Liver (tissue), 9 donors: ENCODE data around the gene AQP9. TPM values are rescaled to one million over a fixed set of nuclear protein-coding genes. Genes with fewer than 3 reads are reported as not detected.

ENCODE experiments used
- DNase-seq: peaks from one replicate; pipeline ENCODE4 v3.0.0-alpha.2; 2017; ENCODE audit warnings: low spot score
- H3K27ac ChIP-seq, 2 donors: one replicate each; pipeline ENCODE4 v1.7.0; 2013; ENCODE audit warnings: inconsistent platforms in 2 of 2, low read length in 2 of 2, control low read depth in 1 of 2, low read depth in 1 of 2, mild to moderate bottlenecking in 1 of 2
- H3K27me3 ChIP-seq, 4 donors: one replicate each; pipeline versions ENCODE4 v1.6.1 to v1.7.0; 2013; ENCODE audit warnings: low read length in 3 of 4, inconsistent platforms in 1 of 4, mild to moderate bottlenecking in 1 of 4, moderate library complexity in 1 of 4; ENCODE audit not compliant: control insufficient read depth in 4 of 4, insufficient read depth in 4 of 4
- H3K36me3 ChIP-seq, 4 donors: one replicate each; pipeline versions ENCODE4 v1.6.1 to v1.7.0; 2013; ENCODE audit warnings: low read length in 3 of 4, mild to moderate bottlenecking in 3 of 4, low read depth in 1 of 4, moderate library complexity in 1 of 4; ENCODE audit not compliant: control insufficient read depth in 4 of 4, insufficient read depth in 3 of 4
- H3K4me1 ChIP-seq, 4 donors: one replicate each; pipeline versions ENCODE4 v1.6.1 to v1.7.0; 2013; ENCODE audit warnings: low read length in 3 of 4, mild to moderate bottlenecking in 3 of 4, moderate library complexity in 1 of 4; ENCODE audit not compliant: control insufficient read depth in 4 of 4, insufficient read depth in 4 of 4
- H3K4me3 ChIP-seq, 3 donors: one replicate each; pipeline versions ENCODE4 v1.6.1 to v1.7.0; 2013; ENCODE audit warnings: low read length in 3 of 3, control low read depth in 1 of 3, low read depth in 1 of 3, mild to moderate bottlenecking in 1 of 3
- H3K9ac ChIP-seq, 2 donors: one replicate each; pipeline ENCODE4 v1.7.0; 2013; ENCODE audit warnings: low read length in 2 of 2, mild to moderate bottlenecking in 2 of 2, moderate library complexity in 2 of 2, control low read depth in 1 of 2, low read depth in 1 of 2
- H3K9me3 ChIP-seq, 4 donors: one replicate each; pipeline versions ENCODE4 v1.6.1 to v1.7.0; 2013; ENCODE audit warnings: low read length in 3 of 4; ENCODE audit not compliant: control insufficient read depth in 4 of 4
- ATF3 ChIP-seq: IDR thresholded peaks from 2 replicates; pipeline ENCODE4 v1.6.1; 2016; ENCODE audit warnings: antibody characterized with exemption
- EGR1 ChIP-seq, 2 donors: IDR thresholded peaks; 2 replicates each; pipeline ENCODE4 v1.6.1; 2016 to 2018; ENCODE audit warnings: antibody characterized with exemption in 2 of 2, low read depth in 2 of 2
- FOXA1 ChIP-seq: IDR thresholded peaks from 2 replicates; pipeline ENCODE4 v1.6.1; 2016; ENCODE audit warnings: antibody characterized with exemption
- FOXA2 ChIP-seq: IDR thresholded peaks from 2 replicates; pipeline ENCODE4 v1.6.1; 2016; ENCODE audit warnings: antibody characterized with exemption
- GABPA ChIP-seq, 2 donors: IDR thresholded peaks in 1 of 2; conservative IDR thresholded peaks in 1 of 2; 2 replicates each; pipeline ENCODE4 v1.6.1; 2016; ENCODE audit warnings: antibody characterized with exemption in 2 of 2, mild to moderate bottlenecking in 1 of 2, moderate library complexity in 1 of 2
- HNF4A ChIP-seq, 2 donors: conservative IDR thresholded peaks; 2 replicates each; pipeline ENCODE4 v1.6.1; 2016; ENCODE audit warnings: antibody characterized with exemption in 2 of 2, mild to moderate bottlenecking in 2 of 2
- JUND ChIP-seq, 2 donors: IDR thresholded peaks; 2 replicates each; pipeline ENCODE4 v1.6.1; 2016; ENCODE audit warnings: antibody characterized with exemption in 2 of 2
- MAX ChIP-seq: IDR thresholded peaks from 2 replicates; pipeline ENCODE4 v1.6.1; 2016; ENCODE audit warnings: antibody characterized with exemption
- NR2F2 ChIP-seq: IDR thresholded peaks from 2 replicates; pipeline ENCODE4 v1.6.1; 2016; ENCODE audit warnings: antibody characterized with exemption
- RAD21 ChIP-seq, 2 donors: IDR thresholded peaks; 2 replicates each; pipeline ENCODE4 v1.6.1; 2016; ENCODE audit warnings: antibody characterized with exemption in 2 of 2, mild to moderate bottlenecking in 2 of 2
- RXRA ChIP-seq, 2 donors: IDR thresholded peaks; 2 replicates each; pipeline ENCODE4 v1.6.1; 2017 to 2018; ENCODE audit warnings: antibody characterized with exemption in 2 of 2, mild to moderate bottlenecking in 1 of 2
- SP1 ChIP-seq: IDR thresholded peaks from 2 replicates; pipeline ENCODE4 v1.6.1; 2018; ENCODE audit warnings: antibody characterized with exemption, mild to moderate bottlenecking
- WGBS: extraction: QIAGEN DNeasy Blood & Tissue Kit; methylation state at CpG from one replicate; pipeline ENCODE4 v1.1.7; 2013; 5-methylcytosine and 5-hydroxymethylcytosine counted together
- polyA plus RNA-seq, 2 donors: library from polyadenylated mRNA; stranded (reverse) in 1 of 2; unstranded in 1 of 2; fragments of 200-250 nt in 1 of 2; fragments of >200 nt in 1 of 2; fragmentation: Nextera tagmentation in 1 of 2; extraction: Ambion mirVana in 1 of 2; gene quantifications; one replicate each; pipeline versions ENCODE4 v1.2.1 to v1.2.3, GENCODE V29; 2013 to 2015
- total RNA-seq, 2 donors: library from RNA; depleted of rRNA; stranded (reverse); fragments of >200 nt; gene quantifications; one replicate each; pipeline ENCODE4 v1.2.3, GENCODE V29; 2014
- TF ChIP-seq, protein P1 (sequence below): fragments of 150-350 bp; IDR thresholded peaks from 2 replicates; pipeline ENCODE4 v1.5.1; 2017; ENCODE audit warnings: improper control_type of control experiment, low read depth, low read length; ENCODE audit not compliant: missing input control
- TF ChIP-seq, protein P2 (sequence below): IDR thresholded peaks from 2 replicates; pipeline ENCODE4 v1.6.1; 2016; ENCODE audit warnings: antibody characterized with exemption
- donor health status: healthy.
- donor health status: healthy.
- donor health status: healthy.
- donor health status: healthy.
- donor health status: healthy.

The AQP9 gene
- total and polyA plus RNA-seq, 4 donors = 1.4 to 111 (median 86.6) TPM

GRCh38 chr15:58134886-58135285 lies 3.3 kb upstream of the AQP9 start:
- no peak for TF ChIP-seq JUND (IDR thresholded peaks at IDR 0.05)
- TF ChIP-seq, protein P1, sequence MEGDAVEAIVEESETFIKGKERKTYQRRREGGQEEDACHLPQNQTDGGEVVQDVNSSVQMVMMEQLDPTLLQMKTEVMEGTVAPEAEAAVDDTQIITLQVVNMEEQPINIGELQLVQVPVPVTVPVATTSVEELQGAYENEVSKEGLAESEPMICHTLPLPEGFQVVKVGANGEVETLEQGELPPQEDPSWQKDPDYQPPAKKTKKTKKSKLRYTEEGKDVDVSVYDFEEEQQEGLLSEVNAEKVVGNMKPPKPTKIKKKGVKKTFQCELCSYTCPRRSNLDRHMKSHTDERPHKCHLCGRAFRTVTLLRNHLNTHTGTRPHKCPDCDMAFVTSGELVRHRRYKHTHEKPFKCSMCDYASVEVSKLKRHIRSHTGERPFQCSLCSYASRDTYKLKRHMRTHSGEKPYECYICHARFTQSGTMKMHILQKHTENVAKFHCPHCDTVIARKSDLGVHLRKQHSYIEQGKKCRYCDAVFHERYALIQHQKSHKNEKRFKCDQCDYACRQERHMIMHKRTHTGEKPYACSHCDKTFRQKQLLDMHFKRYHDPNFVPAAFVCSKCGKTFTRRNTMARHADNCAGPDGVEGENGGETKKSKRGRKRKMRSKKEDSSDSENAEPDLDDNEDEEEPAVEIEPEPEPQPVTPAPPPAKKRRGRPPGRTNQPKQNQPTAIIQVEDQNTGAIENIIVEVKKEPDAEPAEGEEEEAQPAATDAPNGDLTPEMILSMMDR = no peak
- no peak for TF ChIP-seq RAD21 (IDR thresholded peaks at IDR 0.05)
- TF ChIP-seq NR2F2 = no peak
- no peak for TF ChIP-seq GABPA (IDR thresholded peaks at IDR 0.05 in 1 of 2, conservative IDR thresholded peaks at IDR 0.05 in 1 of 2)
- TF ChIP-seq FOXA1 = no peak
- TF ChIP-seq EGR1 (IDR thresholded peaks at IDR 0.05; ENCODE audit: low read depth in 2 of 2) = no peak
- TF ChIP-seq RXRA (IDR thresholded peaks at IDR 0.05) = no peak
- no peak for TF ChIP-seq SP1
- TF ChIP-seq, protein P2, sequence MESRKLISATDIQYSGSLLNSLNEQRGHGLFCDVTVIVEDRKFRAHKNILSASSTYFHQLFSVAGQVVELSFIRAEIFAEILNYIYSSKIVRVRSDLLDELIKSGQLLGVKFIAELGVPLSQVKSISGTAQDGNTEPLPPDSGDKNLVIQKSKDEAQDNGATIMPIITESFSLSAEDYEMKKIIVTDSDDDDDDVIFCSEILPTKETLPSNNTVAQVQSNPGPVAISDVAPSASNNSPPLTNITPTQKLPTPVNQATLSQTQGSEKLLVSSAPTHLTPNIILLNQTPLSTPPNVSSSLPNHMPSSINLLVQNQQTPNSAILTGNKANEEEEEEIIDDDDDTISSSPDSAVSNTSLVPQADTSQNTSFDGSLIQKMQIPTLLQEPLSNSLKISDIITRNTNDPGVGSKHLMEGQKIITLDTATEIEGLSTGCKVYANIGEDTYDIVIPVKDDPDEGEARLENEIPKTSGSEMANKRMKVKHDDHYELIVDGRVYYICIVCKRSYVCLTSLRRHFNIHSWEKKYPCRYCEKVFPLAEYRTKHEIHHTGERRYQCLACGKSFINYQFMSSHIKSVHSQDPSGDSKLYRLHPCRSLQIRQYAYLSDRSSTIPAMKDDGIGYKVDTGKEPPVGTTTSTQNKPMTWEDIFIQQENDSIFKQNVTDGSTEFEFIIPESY = no peak
- TF ChIP-seq ATF3 = no peak
- Histone ChIP-seq H3K4me3 (no peak overlapping the region), H3K27ac (no peak overlapping the region), H3K27me3 (no peaks in the 10 kb centered on the region), H3K9me3 (no peaks in the 10 kb centered on the region), H3K36me3 (no peaks in the 10 kb centered on the region), H3K9ac (no peak overlapping the region), H3K4me1 (peaks cover 0 to 10% (median 9%) of the 10 kb centered on the region in 4 donors)
- no peak for DNase-seq
- 94% methylated on average over 4 of the region's 4 CpGs for WGBS

- no peak for TF ChIP-seq MAX
- TF ChIP-seq HNF4A (conservative IDR thresholded peaks at IDR 0.05) = no peak
- TF ChIP-seq, protein P1 = no peak
- TF ChIP-seq EGR1 (IDR thresholded peaks at IDR 0.05; ENCODE audit: low read depth in 2 of 2) = no peak
- no peak for TF ChIP-seq ATF3
- TF ChIP-seq NR2F2 = no peak
- no peak for TF ChIP-seq RAD21 (IDR thresholded peaks at IDR 0.05)
- TF ChIP-seq FOXA1 = no peak
- TF ChIP-seq GABPA (IDR thresholded peaks at IDR 0.05 in 1 of 2, conservative IDR thresholded peaks at IDR 0.05 in 1 of 2) = no peak
- no peak for TF ChIP-seq FOXA2
- TF ChIP-seq, protein P2 = no peak
- no peaks in the 10 kb centered on the region for H3K27me3 ChIP-seq
- no peaks in the 10 kb centered on the region for H3K36me3 ChIP-seq
- WGBS = 89% methylated on average over 2 of the region's 2 CpGs
- no peak for DNase-seq
- no peak overlapping the region for H3K4me3 ChIP-seq
- H3K4me1 ChIP-seq = peaks cover 0 to 10% (median 9%) of the 10 kb centered on the region in 4 donors
- no peak overlapping the region for H3K27ac ChIP-seq
- no peak overlapping the region for H3K9ac ChIP-seq
- H3K9me3 ChIP-seq = no peaks in the 10 kb centered on the region
Measured at GRCh38 chr15:58135511-58136174, 2.5 kb upstream of the AQP9 start.
